Stomach (tissue), 9 donors: ENCODE results near the gene APBA1. TPM values are rescaled to one million over a fixed set of nuclear protein-coding genes. Genes with fewer than 3 reads are reported as not detected.
"Not testable (repeated sequence)": the region's sequence is repeated elsewhere in the genome, so short reads cannot be mapped to it uniquely, and the experiment has no call there.

Source experiments
- DNase-seq, 2 donors: peaks; one replicate each; pipeline versions ENCODE4 v3.0.0 to v3.0.0-alpha.2; 2013 to 2019
- H3K27ac ChIP-seq, 5 donors: fragments of 200-600 bp in 4 of 5; sonication (generic) in 4 of 5; one replicate each; pipeline ENCODE4 v1.5.1; 2013 to 2019; ENCODE audit warnings: mild to moderate bottlenecking in 1 of 5, moderate library complexity in 1 of 5
- H3K27me3 ChIP-seq, 3 donors: fragments of 200-600 bp; sonication (generic); one replicate each; pipeline ENCODE4 v1.5.1; 2017 to 2019; ENCODE audit warnings: mixed run types in 1 of 3
- H3K36me3 ChIP-seq, 4 donors: fragments of 200-600 bp; sonication (generic); 1 replicate in 3 of 4; 2 replicates in 1 of 4; pipeline ENCODE4 v1.5.1; 2016 to 2019
- H3K4me1 ChIP-seq, 4 donors: fragments of 200-600 bp; sonication (generic); one replicate each; pipeline ENCODE4 v1.5.1; 2016 to 2019
- H3K4me3 ChIP-seq, 4 donors: fragments of 200-600 bp; sonication (generic) in 3 of 4; one replicate each; pipeline ENCODE4 v1.5.1; 2016 to 2019; ENCODE audit warnings: mild to moderate bottlenecking in 1 of 4
- H3K9me3 ChIP-seq, 4 donors: fragments of 200-600 bp; sonication (generic); one replicate each; pipeline ENCODE4 v1.5.1; 2016 to 2019
- EP300 ChIP-seq: sonication (generic); formaldehyde crosslinking; IDR thresholded peaks from one replicate; pipeline ENCODE4 v1.6.1; 2017; ENCODE audit warnings: antibody characterized with exemption
- POLR2A ChIP-seq, 4 donors: fragments of 450-650 bp; IDR thresholded peaks; one replicate each; pipeline ENCODE4 v1.6.1; 2016; ENCODE audit warnings: antibody characterized with exemption in 4 of 4, control low read depth in 2 of 4, mild to moderate bottlenecking in 1 of 4, moderate library complexity in 1 of 4
- POLR2AphosphoS5 ChIP-seq, 3 donors: sonication (generic); formaldehyde crosslinking; IDR thresholded peaks; one replicate each; pipeline ENCODE4 v1.6.1; 2016; ENCODE audit warnings: antibody characterized with exemption in 3 of 3
- WGBS, 5 donors: extraction: QIAGEN DNeasy Blood & Tissue Kit in 3 of 5; methylation state at CpG; one replicate each; pipeline versions ENCODE4 v1.1.5 to v1.1.7; 2013 to 2018; 5-methylcytosine and 5-hydroxymethylcytosine counted together
- intact Hi-C: fragments of 100-400 bp; cut with DNase I; formaldehyde crosslinking; loops from one replicate; pipeline ENCODE4 v1.15.1; 2023; ENCODE audit warnings: low total_unique reads
- polyA plus RNA-seq, 3 donors: library from polyadenylated mRNA; stranded (reverse); fragments of 200-250 nt; gene quantifications; one replicate each; pipeline ENCODE4 v1.2.3, GENCODE V29; 2013
- total RNA-seq, 5 donors: library from RNA; depleted of rRNA; stranded (reverse); fragments of >200 nt; gene quantifications; one replicate each; pipeline versions ENCODE4 v1.1.0 to v1.2.3, GENCODE V29; 2014 to 2016
- TF ChIP-seq, protein P1 (sequence below), 7 experiments: fragments of 450-650 bp in 4 of 7; fragments of 200-600 bp in 3 of 7; sonication (generic) in 3 of 7; IDR thresholded peaks; one replicate each; pipeline ENCODE4 v1.5.1; 2016 to 2019; ENCODE audit warnings: antibody characterized with exemption in 7 of 7, control low read depth in 2 of 7, mild to moderate bottlenecking in 1 of 7
- donor health status: healthy with polysubstance abuse.
- donor health status: Bipolar disorder and iron deficiency.
- donor health status: healthy.

APBA1 gene
- total and polyA plus RNA-seq, 8 donors = 0.50 to 14.2 (median 3.2) TPM

DNA sequence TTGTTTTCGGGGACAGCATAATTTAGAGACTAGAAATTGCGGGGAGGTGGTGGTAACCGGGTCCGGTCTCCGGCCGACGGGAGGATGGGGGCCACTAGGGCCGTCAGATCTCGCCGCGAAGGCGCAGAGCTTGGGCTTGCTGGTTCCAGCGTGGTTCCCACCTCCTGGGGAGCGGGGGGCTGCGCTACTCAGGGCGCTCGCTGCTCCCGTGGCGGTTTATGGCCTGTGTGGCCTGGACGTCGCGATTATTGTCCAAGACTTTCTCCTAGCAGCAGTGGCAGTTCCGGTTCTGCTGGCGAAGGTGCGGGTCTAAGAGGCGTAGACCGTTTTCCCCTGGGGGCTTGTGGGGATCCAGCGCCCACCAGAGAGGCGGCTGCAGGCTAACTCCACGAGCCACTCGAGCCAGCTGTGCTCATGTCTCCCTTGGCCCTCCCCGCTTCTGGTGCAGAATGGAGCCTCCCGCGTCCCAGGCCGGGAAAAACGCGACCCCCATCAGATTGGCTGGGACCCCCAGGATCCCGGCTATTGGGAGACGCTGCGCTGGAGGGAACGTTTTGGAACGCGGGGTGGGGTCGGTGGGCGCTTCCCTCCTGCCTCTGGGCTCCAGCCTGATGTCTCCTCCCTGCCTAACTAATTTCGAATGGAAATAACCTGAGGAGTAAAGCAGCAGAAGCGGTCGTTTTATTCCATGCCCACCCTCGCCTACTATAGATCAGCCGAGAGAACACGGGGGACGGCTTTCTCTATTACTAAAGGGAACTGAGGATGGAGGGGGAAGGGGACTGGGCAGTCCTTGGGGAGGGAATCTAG lies 260.0 kb downstream of the APBA1 start:
- DNase-seq = no peak
- H3K4me1 ChIP-seq = peaks cover 0 to 8% (median 2%) of the 10 kb centered on the region in 4 donors
- TF ChIP-seq EP300 = no peak
- TF ChIP-seq POLR2A (IDR thresholded peaks at IDR 0.05) = no peak
- TF ChIP-seq, protein P1, sequence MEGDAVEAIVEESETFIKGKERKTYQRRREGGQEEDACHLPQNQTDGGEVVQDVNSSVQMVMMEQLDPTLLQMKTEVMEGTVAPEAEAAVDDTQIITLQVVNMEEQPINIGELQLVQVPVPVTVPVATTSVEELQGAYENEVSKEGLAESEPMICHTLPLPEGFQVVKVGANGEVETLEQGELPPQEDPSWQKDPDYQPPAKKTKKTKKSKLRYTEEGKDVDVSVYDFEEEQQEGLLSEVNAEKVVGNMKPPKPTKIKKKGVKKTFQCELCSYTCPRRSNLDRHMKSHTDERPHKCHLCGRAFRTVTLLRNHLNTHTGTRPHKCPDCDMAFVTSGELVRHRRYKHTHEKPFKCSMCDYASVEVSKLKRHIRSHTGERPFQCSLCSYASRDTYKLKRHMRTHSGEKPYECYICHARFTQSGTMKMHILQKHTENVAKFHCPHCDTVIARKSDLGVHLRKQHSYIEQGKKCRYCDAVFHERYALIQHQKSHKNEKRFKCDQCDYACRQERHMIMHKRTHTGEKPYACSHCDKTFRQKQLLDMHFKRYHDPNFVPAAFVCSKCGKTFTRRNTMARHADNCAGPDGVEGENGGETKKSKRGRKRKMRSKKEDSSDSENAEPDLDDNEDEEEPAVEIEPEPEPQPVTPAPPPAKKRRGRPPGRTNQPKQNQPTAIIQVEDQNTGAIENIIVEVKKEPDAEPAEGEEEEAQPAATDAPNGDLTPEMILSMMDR (IDR thresholded peaks at IDR 0.05) = no peak
- TF ChIP-seq POLR2AphosphoS5 (IDR thresholded peaks at IDR 0.05) = no peak
- intact Hi-C loops = no loop called here
- H3K9me3 ChIP-seq = no peaks in the 10 kb centered on the region
- no peak overlapping the region for H3K4me3 ChIP-seq
- no peak overlapping the region for H3K27ac ChIP-seq
- H3K27me3 ChIP-seq = no peaks in the 10 kb centered on the region
- H3K36me3 ChIP-seq = no peaks in the 10 kb centered on the region
- 72 to 81% (median 74%) methylated on average over 50 to 52 of the region's 52 CpGs for WGBS, 5 donors

DNA sequence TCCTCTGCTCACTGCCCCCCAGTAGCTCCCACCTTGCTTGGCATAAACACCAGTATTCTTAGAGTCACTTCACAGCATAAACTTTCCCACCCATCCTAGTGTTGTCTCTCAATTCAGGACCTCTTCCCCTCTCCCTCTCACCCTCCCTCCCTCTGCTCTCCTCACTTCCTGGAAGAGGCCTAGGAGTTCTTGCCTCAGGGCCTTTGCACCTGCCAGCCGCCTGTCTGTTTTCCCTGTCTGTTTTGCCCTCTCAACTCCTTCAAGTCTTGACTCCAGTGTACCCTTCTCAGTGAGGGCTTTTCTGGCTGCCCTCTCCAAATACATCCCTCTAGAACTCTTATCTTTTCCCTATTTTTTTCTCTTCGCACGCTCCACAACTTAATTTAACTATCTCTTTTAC lies 260.9 kb downstream of the APBA1 start:
- no peak overlapping the region for H3K4me3 ChIP-seq
- no peaks in the 10 kb centered on the region for H3K27me3 ChIP-seq
- 98 to 100% (median 99%) methylated on average over 3 of the region's 3 CpGs for WGBS, 5 donors
- no peak overlapping the region for H3K27ac ChIP-seq
- no peaks in the 10 kb centered on the region for H3K9me3 ChIP-seq
- no peak for DNase-seq
- TF ChIP-seq POLR2A (IDR thresholded peaks at IDR 0.05) (no peak), EP300 (no peak), POLR2AphosphoS5 (IDR thresholded peaks at IDR 0.05) (no peak)
- TF ChIP-seq, protein P1 (IDR thresholded peaks at IDR 0.05) = no peak
- intact Hi-C loops = no loop called here
- peaks cover 0 to 8% (median 2%) of the 10 kb centered on the region in 4 donors for H3K4me1 ChIP-seq
- H3K36me3 ChIP-seq = no peaks in the 10 kb centered on the region

DNA sequence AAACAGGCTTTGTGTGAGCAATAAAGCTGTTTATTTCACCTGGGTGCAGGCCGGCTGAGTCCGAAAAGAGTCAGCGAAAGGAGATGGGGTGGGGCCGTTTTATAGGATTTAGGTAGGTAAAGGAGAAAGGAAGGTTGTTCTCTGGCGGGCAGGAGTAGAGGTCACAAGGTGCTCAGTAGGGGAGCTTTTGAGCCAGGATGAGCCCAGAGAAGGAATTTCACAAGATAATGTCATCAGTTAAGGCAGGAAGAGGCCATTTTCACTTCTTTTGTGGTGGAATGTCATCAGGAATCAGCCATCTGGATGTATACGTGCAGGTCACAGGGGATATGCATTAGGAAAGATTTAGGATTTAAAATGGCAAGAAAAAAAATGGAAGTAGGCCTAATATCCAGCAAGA lies 262.2 kb downstream of the APBA1 start:
- intact Hi-C loops, H3K4me3 ChIP-seq, H3K4me1 ChIP-seq, DNase-seq, H3K27me3 ChIP-seq, H3K9me3 ChIP-seq, H3K36me3 ChIP-seq, H3K27ac ChIP-seq: not testable (repeated sequence)
- 84 to 95% (median 92%) methylated on average over 6 of the region's 6 CpGs for WGBS, 5 donors

DNA sequence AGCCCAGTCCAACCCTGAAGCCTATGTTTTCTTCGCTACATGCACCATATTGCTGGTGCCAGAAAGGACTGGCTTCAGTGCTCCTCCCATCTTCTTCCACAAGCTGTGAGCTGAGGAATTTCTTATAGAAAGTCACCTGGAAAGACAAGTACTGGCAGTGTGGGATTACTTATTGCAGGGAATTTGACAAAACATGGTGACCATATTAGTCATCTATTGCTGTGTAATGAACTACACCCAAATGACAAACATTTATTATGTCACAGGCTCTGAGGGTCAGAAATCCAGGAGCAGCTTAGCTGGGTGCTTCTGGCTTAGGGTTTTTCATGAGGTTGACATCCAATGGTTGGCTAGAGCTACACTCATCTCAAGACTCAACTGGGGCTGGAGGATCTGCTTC lies 271.7 kb downstream of the APBA1 start:
- WGBS, 5 donors = 76 to 93% (median 91%) methylated on average over 1 of the region's 1 CpG
- intact Hi-C loops = no loop called here
- DNase-seq = peak in 1 of 2 donors; percentile 49

More for the DNA sequence above, 271.7 kb downstream of the APBA1 start:
- Histone ChIP-seq H3K4me3 (no peak overlapping the region), H3K9me3 (no peaks in the 10 kb centered on the region), H3K36me3 (no peaks in the 10 kb centered on the region), H3K27ac (peak overlapping the region in 1 of 5 donors; percentile 24), H3K4me1 (no peaks in the 10 kb centered on the region), H3K27me3 (no peaks in the 10 kb centered on the region)
- peak in 1 of 3 donors; percentile 22 for TF ChIP-seq POLR2AphosphoS5 (IDR thresholded peaks at IDR 0.05)
- TF ChIP-seq, protein P1 (IDR thresholded peaks at IDR 0.05) = no peak
